Raji (cell line): ENCODE results near the gene TLR8.

Source experiments
- POLR2A ChIP-seq: IDR thresholded peaks from 2 replicates; pipeline ENCODE4 v1.6.1; 2011; ENCODE audit warnings: low read depth, low read length, control low read depth; ENCODE audit not compliant: insufficient read depth

The TLR8 gene

DNA sequence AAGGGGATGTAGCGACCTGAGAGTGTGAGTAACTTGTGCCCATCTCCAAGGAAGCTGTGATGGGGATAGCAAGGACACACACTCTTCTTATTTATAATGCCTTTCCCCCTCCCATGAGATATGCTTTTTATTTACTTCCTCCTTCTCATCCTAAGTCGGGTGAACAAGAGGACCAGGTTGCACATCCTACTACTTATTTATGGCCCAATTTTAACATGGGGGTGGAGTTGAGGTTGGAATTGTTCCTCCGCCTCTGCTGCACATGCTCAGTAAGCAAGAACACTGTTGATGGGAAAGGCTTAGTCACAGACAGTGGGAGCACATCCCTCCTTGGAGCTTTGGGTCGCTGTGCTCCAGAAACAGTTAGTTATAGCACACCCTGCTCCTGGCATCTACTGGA is 15.2 kb upstream of the TLR8 start:
- TF ChIP-seq POLR2A: no peak

DNA sequence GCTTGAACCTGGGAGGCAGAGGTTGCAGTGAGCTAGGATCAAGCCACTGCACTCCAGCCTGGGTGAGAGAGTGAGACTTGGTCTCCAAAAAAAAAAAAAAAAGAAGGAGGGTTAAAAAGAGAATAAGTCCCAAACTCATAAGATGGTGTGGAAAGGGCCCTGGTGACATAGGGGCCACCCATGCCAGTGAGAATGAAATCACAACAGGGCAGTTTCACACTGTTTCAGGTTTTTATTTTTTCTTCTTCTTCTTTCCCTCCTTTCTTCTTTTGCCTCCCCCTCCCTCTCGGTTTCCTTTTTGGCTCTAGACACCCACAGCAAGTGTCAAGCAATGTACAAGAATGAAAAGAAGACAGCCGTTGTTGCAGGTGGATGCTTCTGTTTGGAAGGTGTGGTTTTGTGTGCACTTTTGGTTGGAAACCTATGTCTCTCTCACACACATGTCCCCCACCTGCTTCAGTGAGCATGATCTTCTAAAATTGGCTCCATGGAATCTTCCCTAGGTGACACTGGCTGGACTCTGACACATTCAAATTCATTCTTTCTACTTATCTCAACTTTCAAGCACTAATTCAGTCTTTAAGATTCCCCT is 14.4 kb upstream of the TLR8 start:
- no peak for TF ChIP-seq POLR2A

DNA sequence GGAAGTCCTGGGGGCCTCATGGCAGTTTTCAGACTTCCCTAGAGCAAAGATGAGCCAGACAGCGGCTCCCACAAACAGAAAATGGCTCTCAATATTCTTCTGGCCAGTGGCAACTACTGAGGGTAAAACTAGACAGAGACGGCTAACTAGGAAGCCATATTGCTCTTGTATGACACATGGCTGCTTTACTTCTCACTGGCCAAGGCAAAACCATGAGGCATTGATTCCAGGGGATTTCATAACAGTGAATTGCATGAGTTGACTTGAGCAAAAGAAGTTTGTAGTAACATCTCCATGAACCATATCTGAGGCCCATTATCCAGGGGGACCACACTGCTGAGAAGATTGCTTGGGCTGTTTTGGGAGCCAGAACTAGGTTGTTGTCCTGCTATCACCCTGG is 13.7 kb upstream of the TLR8 start:
- no peak for TF ChIP-seq POLR2A

GRCh38 chrX:12894074-12895030 is 12.1 kb upstream of the TLR8 start:
- TF ChIP-seq POLR2A: no peak

GRCh38 chrX:12895866-12896265 is 10.6 kb upstream of the TLR8 start:
- TF ChIP-seq POLR2A: no peak

- TF ChIP-seq POLR2A: no peak
Measured at GRCh38 chrX:12896935-12897334, 9.5 kb upstream of the TLR8 start.

GRCh38 chrX:12898073-12898472 is 8.3 kb upstream of the TLR8 start:
- TF ChIP-seq POLR2A: no peak

- no peak for TF ChIP-seq POLR2A
Measured at GRCh38 chrX:12899506-12899905, 6.9 kb upstream of the TLR8 start.

DNA sequence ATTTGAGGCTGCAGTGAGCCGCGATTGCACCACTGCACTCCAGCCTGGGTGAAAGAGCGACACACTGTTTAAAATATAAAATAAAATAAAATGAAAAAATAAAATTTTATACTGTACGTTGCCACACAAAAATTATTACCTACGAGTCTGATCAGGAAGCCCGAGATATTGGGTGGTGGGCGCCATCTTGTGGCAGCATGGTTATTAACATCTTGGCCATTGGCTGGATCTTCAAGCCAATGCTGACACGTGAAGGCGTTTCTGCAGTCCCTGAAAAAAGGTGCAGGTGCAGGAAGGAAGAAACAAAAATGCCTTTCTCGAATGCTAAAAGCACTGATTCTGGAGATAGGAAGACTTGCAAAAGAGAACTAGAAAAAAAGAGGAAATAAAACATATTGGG is 4.9 kb upstream of the TLR8 start:
- TF ChIP-seq POLR2A: no peak

GRCh38 chrX:12903646-12904045 is 2.8 kb upstream of the TLR8 start:
- no peak for TF ChIP-seq POLR2A

DNA sequence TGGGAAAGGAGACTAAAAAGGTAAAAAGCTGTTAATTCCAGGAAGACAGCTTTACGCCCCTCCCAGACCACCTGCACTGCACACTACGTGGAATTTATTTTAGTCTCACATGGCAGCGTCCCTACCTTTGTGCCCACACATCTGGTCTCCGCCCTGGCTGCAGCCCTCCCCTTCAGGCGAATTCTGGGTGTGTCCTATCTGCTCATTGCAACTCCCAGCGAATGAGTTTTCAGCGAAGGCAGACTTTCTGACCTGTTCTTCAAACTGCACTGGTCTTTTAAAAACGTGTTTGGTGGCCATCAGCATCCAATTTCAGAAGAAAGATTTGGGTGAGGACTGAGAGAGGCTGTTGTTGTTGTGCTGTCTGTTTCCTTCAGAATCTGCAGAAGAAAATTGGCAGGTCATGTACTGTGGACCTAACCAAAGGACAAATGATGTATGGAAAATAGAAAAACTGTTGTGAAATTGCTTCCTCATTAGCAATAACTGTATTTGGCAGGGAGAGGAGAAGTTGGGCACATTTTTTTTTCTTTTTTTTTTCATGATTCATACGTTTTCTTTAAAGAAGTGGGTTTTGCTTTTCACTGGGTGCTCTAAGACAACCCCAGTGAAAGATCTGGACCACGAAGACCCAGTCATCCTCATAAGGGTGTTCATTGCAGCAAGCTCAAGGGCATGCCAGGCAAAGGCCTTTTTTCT is 4.2 kb downstream of the TLR8 start:
- TF ChIP-seq POLR2A: no peak

GRCh38 chrX:12911122-12911470 is 4.7 kb downstream of the TLR8 start:
- TF ChIP-seq POLR2A: no peak

DNA sequence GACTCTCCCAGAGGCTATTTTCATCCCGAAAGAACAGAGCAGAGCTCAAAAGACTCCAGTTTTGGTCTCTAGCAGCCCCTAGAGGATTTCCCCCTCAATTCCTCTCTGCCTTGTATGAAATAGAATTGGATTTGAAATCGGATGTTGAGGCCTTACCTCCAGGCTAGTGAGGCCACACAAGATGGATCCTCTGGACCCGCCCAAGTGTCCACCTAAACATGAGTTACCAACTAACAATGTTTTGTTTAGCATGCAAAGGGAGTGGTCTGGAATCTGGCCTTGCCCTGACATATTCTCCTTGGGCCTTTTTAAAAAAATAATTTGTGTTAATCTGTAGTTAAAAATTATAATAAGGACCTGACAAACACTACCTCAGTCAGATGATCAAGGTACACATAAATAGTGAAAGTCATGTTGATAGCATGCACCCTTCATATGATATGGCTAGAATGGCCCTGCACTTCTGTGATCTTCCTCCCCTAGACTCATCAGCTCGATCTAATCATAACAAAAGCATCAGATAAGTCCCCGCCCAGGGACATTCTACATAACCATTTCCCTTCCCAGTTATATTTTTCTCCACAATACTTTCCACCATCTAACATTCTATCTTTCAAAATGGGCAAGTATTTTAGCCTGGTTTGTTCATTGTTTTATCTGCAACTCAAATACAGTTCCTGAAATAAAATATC is 6.5 kb downstream of the TLR8 start:
- TF ChIP-seq POLR2A: no peak

GRCh38 chrX:12917753-12918152 is 11.3 kb downstream of the TLR8 start:
- TF ChIP-seq POLR2A: no peak

GRCh38 chrX:12919051-12919450 is 12.6 kb downstream of the TLR8 start:
- no peak for TF ChIP-seq POLR2A
